Activated CD4-positive, alpha-beta T cell treated with anti-CD3 and anti-CD28 coated beads, Interleukin-2, amount 10 ng/mL, durations not matched to agents 7 days and 5 days (primary cell): ENCODE data around the gene ASAH2. TPM values are rescaled to one million over a fixed set of nuclear protein-coding genes. Genes with fewer than 3 reads are reported as not detected.

ENCODE experiments used
- CTCF ChIA-PET: fragments of 350-600 bp; sonication (Branson Sonifier 250); formaldehyde crosslinking; loops from one replicate; lab custom pipeline; 2021; ENCODE audit warnings: antibody characterized with exemption; lab: Charles Lee
- POLR2A ChIA-PET: fragments of 350-600 bp; sonication (Branson Sonifier 250); formaldehyde crosslinking; loops from one replicate; lab custom pipeline; 2021; ENCODE audit warnings: antibody characterized with exemption; lab: Charles Lee
- DNase-seq: peaks from one replicate; pipeline ENCODE4 v3.0.0-alpha.2; 2020
- H3K27ac Mint-ChIP-seq: one replicate; pipeline ENCODE4 v1.8.0; 2021; ENCODE audit warnings: mild to moderate bottlenecking, moderate library complexity, mixed read lengths
- H3K27me3 Mint-ChIP-seq: one replicate; pipeline ENCODE4 v1.8.0; 2021; ENCODE audit warnings: mixed read lengths
- H3K36me3 Mint-ChIP-seq: one replicate; pipeline ENCODE4 v1.8.0; 2021; ENCODE audit warnings: low read depth, mixed read lengths
- H3K4me1 Mint-ChIP-seq: one replicate; pipeline ENCODE4 v1.8.0; 2021; ENCODE audit warnings: mixed read lengths
- H3K4me3 Mint-ChIP-seq: one replicate; pipeline ENCODE4 v1.8.0; 2021; ENCODE audit warnings: mild to moderate bottlenecking, moderate library complexity, mixed read lengths
- H3K9me3 Mint-ChIP-seq: one replicate; pipeline ENCODE4 v1.8.0; 2021; ENCODE audit warnings: mixed read lengths
- total RNA-seq, 2 experiments: library from RNA; stranded (reverse); gene quantifications; one replicate each; pipeline ENCODE4 v1.2.3, GENCODE V29; 2021

The ASAH2 gene
- total RNA-seq, 2 experiments from 2014 or later = 1.9 to 2.4 TPM

- Mint-ChIP-seq H3K27ac (no peak overlapping the region), H3K36me3 (no peaks in the 10 kb centered on the region), H3K9me3 (no peaks in the 10 kb centered on the region), H3K4me3 (no peak overlapping the region), H3K27me3 (peaks cover 26% of the 10 kb centered on the region), H3K4me1 (no peaks in the 10 kb centered on the region)
- POLR2A ChIA-PET = no interaction called here
- CTCF ChIA-PET = no interaction called here
- DNase-seq = no peak
Observed at GRCh38 chr10:50219200-50219599, 32.1 kb downstream of the ASAH2 start.

- no peaks in the 10 kb centered on the region for H3K36me3 Mint-ChIP-seq
- H3K4me3 Mint-ChIP-seq = no peak overlapping the region
- CTCF ChIA-PET = interaction anchor here (1.5 kb wide), 1 partner anchor 13 kb away, joined by 4 read pairs; no protein-coding TSS in a partner anchor
- H3K27me3 Mint-ChIP-seq = peaks cover 30% of the 10 kb centered on the region
- no peaks in the 10 kb centered on the region for H3K4me1 Mint-ChIP-seq
- no peak for DNase-seq
- POLR2A ChIA-PET = no interaction called here
- H3K27ac Mint-ChIP-seq = no peak overlapping the region
- no peaks in the 10 kb centered on the region for H3K9me3 Mint-ChIP-seq
Observed at GRCh38 chr10:50216894-50217293, 34.4 kb downstream of the ASAH2 start.

GRCh38 chr10:50216418-50216817 is 34.9 kb downstream of the ASAH2 start:
- ChIA-PET CTCF (no interaction called here), POLR2A (no interaction called here)
- no peak overlapping the region for H3K4me3 Mint-ChIP-seq
- no peaks in the 10 kb centered on the region for H3K9me3 Mint-ChIP-seq
- peaks cover 25% of the 10 kb centered on the region for H3K27me3 Mint-ChIP-seq
- DNase-seq = no peak
- H3K27ac Mint-ChIP-seq = no peak overlapping the region
- H3K4me1 Mint-ChIP-seq = no peaks in the 10 kb centered on the region
- no peaks in the 10 kb centered on the region for H3K36me3 Mint-ChIP-seq

GRCh38 chr10:50211670-50212069 is 39.6 kb downstream of the ASAH2 start:
- Mint-ChIP-seq H3K4me3 (no peak overlapping the region), H3K9me3 (no peaks in the 10 kb centered on the region), H3K36me3 (no peaks in the 10 kb centered on the region), H3K4me1 (peaks cover 3% of the 10 kb centered on the region), H3K27me3 (peaks cover 30% of the 10 kb centered on the region), H3K27ac (no peak overlapping the region)
- ChIA-PET CTCF (no interaction called here), POLR2A (no interaction called here)
- DNase-seq = no peak

GRCh38 chr10:50210876-50211275 is 40.4 kb downstream of the ASAH2 start:
- Mint-ChIP-seq H3K4me1 (peaks cover 3% of the 10 kb centered on the region), H3K36me3 (no peaks in the 10 kb centered on the region), H3K9me3 (no peaks in the 10 kb centered on the region), H3K4me3 (no peak overlapping the region), H3K27me3 (peaks cover 34% of the 10 kb centered on the region), H3K27ac (no peak overlapping the region)
- ChIA-PET CTCF (no interaction called here), POLR2A (no interaction called here)
- no peak for DNase-seq

Other genes with a start within 250 kb of the ASAH2 start
- 10 to 100 TPM; 43.3 to 48.2 TPM for gene WASHC2A, start 183.6 kb downstream of the ASAH2 start, total RNA-seq